IPS-11a (cell line): ENCODE results near the gene HMCN2.

Source experiments
- H3K4me3 ChIP-seq: one replicate; pipeline ENCODE4 v1.5.1; 2013; ENCODE audit warnings: low read depth, low read length, control low read depth

HMCN2 gene

DNA sequence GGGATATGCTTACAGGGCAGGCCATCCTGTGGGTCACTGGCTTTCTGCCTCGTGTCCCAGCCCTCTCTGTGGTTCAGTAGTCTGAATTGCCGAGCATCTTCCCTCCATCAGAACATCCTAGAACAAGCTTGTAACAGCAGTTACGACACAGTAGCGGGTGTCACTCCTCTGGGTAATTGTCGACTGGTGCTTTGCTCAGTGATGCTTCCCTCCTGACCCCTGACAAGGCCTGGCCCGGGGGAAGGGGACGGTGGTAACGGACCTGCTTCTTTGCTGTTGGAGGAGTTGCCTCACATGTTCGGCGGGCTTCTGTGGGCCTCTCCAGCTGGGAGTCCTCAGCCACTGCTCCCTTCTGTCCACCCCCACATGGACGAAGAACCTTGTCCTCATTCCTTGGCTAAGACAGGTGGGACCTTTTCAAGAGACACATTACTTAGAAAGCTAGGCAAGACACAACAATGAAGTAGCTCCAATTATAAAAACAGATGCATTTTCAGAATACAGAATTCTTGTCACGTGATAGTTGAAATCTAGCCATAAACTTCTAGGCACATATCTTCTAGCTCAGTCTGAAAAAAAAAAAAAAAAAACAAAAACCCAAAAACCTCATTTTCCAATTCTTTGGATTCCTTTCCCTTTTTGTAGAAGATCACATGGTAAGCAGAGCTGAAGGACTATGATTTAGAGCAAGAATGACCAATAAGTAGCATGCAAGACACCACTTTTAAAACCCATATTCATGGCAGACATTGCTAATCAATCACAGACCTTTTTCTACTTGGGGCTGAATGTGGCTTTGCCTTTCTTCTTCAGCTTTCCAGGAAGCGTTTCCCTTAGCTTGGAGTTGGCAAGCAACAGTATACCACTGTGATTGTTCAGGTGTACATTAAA, 25.0 kb downstream of the HMCN2 start:
- no peak overlapping the region for H3K4me3 ChIP-seq

DNA sequence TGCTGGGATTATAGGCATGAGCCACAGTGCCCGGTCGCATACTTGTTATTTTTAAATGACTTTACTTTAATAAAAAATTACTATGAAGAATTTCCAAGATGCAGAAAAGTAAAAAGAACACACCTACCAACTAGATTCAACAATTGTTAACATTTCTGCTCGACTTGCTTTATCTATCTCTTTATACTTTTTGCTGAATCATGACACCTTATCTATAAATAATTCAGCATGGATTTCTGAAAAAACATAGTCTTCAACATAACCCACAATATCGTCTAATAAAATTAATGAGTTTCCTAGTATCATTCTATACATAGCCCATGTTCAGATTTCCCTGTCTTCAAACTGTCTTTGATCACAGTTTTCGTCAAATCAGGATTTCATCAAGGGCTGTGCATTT, 25.9 kb downstream of the HMCN2 start:
- no peak overlapping the region for H3K4me3 ChIP-seq

DNA sequence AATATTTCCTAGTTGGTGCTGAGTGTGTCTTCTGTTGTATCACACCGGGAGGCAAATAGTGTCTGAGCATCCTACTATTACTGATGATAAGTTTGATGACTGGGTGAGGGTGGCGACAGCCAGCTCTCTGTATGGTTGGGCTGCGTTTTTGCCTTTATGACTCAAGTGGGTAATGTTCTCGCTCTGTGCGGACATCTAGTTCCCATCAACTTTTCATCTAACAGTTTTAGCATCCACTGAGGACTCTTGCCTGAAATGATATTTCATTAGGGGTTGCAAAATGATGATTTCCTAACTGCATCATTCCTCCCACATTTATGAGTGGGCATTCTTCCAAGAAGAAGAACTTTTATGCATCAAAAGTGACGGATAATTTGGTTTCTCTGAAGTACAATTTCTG, 26.5 kb downstream of the HMCN2 start:
- no peak overlapping the region for H3K4me3 ChIP-seq

DNA sequence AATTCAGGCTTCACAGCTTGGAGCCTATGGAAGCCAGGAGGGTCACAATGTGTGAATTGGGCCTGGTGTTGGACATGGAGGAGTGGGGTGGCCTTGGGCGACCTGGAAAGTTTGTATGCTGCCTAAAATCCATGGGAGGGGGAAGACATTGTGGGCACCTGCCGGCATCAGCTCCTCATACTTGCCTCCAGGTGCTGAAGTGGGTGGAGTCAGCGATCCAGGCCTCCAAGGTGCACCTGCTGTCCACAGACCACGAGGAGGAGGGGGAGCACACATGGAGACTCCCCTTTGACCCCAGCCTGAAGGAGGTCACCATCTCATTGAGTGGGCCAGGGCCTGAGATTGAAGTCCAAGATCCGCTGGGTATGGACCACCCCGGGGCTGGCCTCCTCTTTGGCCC, 29.1 kb downstream of the HMCN2 start:
- H3K4me3 ChIP-seq: no peak overlapping the region

DNA sequence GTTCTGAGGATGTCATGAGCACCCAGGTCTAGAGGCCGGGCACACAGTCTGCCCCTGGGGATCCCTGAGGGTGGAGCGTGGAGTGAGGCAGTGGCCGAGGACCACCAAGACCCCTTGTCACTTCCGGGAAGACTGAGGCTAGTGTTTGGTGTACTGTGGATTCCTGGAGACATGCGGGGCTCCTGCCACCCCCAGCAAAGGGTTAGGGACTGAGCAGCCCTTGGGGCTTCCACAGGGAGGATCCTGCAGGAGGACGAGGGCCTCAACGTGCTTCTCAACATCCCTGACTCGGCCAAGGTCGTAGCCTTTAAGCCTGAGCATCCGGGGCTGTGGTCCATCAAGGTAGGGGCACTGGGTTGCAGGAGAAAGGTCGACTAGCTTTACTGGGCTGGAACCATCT, 29.9 kb downstream of the HMCN2 start:
- no peak overlapping the region for H3K4me3 ChIP-seq

DNA sequence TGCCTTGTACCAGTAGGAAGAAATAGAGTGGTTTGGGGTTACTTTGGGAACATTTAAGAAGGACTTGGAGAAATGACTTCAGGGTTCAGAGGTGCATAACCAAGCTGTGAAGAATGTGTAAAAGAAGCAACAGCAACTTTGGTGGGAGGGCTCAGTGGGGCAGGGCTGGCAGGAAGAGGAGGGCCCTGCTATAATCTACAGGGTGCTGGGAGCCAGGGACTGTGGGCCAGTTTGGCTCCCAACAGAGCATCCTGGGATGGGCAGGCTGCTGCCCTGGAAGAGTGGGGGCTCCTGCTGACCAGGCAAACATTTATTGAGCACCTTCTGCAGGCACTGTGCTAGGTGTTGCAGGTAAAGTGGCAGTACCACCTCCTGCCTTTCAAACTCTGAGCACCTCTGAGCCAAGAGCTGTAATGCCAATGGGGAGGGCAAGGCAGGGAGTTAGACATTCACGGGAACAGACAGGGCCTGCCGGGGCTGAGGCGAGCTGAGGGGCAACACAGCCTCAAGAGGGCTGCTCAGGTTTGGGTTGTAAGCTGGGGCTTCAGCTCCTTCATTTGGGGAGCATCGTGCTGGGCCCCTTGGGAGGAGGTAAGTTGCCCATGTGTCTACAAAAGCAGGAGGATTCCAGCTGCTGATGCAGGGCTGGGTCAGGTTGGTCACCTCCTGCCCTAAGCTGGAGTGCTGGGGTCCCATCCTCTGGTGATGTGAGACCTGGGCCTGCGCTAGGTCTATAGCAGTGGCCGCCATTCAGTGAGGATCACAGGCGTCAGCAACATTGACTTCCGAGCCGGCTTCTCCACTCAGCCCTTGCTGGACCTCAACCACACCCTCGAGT, 30.6 kb downstream of the HMCN2 start:
- H3K4me3 ChIP-seq: no peak overlapping the region

DNA sequence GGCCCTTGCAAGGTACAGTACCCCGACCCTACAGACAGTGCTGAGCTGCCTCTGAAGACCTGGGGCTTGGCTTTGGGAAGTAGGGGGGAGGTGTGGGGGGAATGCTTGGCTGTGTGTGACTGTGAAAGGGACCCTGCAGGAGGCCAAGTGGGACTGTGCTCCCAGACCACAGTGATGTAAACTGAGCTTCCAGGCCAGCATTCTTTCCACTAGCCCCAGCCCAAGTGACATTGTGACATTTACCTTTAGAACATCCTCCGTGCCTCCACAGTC, 31.2 kb downstream of the HMCN2 start:
- H3K4me3 ChIP-seq: no peak overlapping the region

DNA sequence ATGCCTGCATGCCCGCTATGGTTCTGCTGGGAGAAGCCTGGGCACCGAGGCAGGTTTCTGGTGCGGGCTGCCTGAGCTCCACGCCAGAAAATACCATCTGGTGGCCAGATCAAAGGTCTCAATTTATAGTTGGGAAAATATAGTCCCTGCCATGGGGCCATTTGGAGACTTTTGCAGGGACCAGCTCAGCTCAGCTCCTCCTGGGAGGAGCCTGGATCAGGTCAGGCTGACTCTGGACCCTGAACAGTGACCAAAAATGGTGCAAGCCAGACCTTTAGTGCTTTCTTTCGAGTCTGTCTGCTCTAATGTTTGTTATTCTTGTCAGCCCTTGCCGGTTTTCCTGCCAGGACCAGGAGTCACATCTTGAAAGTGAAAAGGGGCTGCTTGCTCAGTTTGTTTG, 31.8 kb downstream of the HMCN2 start:
- H3K4me3 ChIP-seq: no peak overlapping the region

DNA sequence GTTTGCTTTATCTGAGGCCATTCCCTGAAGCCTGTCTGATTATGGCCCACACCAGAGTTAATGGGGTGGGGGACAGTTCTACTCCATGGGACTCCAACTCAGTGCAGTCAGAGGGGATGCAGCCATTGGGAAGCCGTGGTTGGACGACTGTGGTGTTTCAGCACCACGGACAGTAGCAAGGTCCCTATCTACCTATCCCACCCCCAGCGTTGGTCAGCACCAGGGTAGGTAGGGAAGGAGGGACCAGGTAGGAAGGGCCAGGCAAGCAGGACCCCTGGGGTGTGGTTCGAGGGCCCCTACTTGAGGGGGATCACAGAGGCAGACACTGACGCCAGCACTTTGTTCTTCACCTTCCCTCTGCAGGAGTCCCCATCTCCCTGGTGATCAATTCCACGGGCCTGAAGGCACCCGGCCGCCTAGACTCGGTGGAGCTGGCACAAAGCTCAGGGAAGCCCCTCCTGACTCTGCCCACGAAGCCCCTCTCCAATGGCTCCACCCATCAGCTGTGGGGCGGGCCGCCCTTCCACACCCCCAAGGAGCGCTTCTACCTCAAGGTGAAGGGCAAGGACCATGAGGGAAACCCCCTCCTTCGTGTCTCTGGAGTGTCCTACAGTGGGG, 33.2 kb downstream of the HMCN2 start:
- H3K4me3 ChIP-seq: no peak overlapping the region

DNA sequence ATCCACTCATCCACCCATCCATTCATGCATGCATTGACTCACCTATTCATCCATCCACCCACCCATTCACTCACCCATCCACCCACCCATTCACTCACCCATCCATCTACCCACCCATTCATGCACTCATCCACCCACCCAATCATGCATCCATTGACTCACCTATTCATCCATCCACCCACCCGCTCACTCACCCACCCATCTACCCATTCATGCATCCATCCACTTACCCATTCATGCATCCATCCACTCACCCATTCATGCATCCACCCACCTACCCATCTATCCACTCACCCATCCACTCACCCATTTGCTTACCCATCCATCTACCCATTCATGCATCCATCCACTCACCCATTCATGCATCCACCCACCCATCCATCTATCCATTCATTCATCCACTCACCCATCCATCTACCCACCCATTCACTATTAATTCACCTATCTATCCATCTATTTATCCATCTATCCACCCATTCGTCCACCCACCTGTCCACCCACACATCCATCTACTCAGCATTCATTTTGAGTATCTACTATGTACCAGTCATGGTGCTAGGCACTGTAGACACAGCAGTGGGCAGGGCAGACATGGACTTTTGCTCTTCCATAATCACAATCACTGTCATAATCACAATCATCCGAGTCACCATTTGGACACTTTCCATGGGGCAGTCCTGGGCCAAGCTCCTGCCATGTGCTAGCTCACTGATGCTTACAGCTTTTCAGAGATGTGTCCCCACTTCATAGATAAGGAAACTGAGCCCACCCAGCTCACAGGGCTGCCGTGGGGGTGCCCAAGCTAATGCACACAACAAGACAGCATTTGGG, 34.4 kb downstream of the HMCN2 start:
- H3K4me3 ChIP-seq: no peak overlapping the region

DNA sequence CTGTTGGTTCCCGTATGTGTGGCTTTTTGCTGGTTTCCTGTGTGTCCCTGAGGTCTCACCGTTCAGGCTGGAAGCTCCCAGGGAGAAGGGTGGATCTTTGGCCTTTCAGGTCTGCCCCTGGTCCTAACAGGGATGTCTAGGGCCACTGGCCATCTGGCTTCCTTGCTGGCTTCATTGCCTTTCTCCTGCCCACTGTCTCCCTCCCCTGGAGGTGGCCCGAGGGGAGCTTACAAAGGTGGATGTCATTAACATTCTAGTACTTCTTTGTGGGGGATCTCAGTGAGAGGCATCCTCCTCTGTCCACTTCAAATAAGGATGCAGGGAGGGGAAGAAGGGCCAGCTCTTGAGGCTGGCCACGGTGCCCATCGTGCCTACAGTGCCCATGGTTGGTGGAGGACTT, 35.2 kb downstream of the HMCN2 start:
- no peak overlapping the region for H3K4me3 ChIP-seq

DNA sequence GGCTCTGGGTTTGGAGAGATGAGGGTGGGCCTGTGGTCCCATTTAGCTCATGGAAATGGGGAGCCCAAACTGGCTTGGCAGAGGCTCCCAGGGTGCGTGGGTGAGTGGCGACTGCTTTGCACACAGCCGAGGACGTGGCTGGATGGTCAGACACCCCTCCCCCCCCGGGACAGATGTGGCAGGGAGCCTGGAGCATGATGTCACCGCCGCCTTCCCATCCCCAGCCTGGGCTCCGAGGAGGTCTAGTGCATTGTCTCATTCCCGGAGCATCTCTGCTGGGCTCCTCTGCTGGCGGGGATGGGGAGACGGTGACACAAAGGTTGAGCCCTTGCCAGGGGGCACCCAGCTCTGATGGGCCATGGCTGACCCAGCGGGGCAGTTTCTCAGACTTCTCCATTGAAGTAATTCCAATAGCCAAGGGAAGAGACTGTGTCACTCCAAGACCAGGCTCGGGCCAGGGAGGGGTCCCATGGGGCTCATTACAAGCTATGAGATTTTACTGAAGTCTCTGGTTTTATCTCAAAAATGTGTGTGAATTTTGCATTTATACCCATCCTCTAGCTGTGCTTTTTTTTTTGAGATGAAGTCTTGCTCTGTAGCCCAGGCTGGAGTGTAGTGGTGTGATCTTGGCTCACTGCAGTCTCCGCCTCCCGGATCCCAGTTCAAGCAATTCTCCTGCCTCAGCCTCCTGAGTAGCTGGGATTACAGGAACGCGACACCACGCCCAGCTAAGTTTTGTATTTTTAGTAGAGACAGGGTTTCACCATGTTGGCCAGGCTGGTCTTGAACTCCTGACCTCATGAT, 36.1 kb downstream of the HMCN2 start:
- H3K4me3 ChIP-seq: no peak overlapping the region

DNA sequence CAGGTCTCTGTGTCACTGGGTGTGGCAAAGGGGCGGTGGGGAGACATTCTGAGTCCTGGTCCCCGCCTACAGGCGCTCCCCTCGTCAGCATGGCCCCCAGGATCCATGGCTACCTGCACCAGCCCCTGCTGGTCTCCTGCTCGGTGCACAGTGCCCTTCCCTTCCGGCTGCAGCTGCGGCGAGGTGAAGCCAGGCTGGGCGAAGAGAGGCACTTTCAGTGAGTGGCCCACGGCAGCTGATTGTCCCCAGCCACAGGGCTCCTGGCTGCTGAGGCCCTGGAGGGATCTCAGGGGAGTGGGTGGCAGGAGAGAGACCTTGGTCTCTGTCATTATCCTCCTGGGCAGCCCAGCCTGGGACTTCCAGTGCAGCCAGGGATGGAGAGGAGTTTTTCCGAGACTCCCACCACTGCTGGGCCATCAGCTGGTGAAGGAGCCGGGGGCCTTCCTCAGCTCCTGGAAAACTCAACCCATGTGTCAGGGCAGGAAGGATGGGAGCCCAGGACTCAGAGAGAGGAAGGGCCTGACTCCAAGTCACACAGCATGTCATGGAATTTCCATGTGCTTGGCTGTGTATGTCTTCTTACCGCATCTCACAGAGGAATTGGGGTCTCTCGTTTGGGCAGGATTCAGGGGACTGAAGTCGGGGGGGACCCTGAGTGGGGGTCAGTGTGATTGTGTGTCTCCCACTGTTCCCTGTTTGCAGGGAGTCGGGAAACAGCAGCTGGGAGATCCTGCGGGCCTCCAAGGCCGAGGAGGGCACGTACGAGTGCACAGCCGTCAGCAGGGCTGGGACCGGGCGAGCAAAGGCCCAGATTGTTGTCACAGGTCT, 37.4 kb downstream of the HMCN2 start:
- no peak overlapping the region for H3K4me3 ChIP-seq

DNA sequence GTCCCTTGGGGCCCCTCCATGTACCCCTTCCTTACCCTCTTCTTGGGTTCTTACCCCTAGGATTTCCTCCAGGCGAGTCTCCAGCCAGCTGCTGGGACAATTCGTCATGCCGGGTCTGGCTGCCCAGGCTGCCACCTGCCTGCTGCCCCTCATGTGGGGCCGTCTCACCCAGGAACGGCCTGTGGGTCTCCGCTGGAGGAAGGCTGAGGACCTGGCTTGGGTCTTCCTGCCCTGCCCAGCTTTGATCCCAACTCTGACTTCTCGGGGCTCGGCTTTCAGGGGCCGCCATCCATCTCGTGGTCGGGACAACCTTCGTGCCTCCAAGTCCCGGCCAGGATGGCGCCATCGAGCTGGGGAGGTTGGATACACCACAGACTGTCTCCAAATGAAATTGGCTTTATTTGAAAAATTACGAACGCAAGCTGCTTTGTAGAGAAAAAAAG, 38.1 kb downstream of the HMCN2 start:
- H3K4me3 ChIP-seq: no peak overlapping the region

DNA sequence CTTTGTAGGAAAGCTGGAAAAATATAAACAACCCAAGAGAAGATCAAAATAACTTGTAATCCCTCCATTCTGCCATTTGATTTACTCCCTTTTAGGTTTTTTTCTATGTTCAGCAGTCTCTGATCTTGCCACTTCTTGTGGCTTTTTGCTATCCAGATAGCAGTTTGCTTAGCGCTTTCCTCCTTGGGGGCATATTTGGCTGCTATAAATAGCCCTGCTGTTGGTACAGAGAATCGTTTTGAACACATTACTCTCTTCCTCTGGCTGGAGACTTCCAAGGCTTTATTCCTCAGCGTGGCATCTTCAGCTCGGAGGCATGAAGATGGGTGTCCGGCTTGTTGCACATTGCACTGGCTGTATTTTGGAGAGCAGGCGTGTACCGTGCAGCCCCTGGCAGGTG, 38.6 kb downstream of the HMCN2 start:
- H3K4me3 ChIP-seq: no peak overlapping the region

DNA sequence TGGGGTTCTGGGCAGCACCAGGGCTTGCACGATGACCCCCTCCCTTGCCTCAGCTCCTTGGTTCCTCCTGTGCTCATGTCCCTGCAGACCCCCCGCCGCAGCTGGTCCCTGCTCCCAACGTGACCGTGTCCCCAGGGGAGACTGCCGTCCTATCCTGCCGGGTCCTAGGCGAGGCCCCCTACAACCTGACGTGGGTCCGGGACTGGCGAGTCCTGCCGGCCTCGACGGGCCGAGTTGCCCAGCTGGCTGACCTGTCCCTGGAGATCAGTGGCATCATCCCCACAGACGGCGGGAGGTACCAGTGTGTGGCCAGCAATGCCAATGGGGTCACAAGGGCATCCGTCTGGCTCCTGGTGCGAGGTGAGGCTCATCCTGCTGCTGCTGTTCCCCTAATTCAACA, 39.1 kb downstream of the HMCN2 start:
- H3K4me3 ChIP-seq: no peak overlapping the region

DNA sequence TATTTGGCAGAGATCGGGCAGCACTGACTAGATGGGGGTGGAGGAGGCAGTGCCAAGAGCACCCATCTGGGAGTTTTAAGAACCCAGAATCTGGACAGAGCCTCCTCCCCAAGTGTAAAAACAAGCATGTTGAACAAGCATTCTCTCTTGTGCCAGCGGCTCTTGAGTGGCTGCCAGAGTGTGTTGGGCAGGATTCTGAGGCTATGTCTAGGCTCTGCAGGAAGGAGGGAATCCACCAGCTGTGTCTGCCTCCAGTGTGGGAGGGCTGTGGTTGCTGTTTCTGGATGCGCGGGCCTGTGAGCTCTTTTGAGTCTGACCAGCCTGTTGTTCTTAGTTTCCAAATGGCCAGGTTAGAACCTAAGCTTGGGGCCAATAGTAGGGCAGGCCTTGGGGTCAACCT, 39.8 kb downstream of the HMCN2 start:
- H3K4me3 ChIP-seq: no peak overlapping the region

DNA sequence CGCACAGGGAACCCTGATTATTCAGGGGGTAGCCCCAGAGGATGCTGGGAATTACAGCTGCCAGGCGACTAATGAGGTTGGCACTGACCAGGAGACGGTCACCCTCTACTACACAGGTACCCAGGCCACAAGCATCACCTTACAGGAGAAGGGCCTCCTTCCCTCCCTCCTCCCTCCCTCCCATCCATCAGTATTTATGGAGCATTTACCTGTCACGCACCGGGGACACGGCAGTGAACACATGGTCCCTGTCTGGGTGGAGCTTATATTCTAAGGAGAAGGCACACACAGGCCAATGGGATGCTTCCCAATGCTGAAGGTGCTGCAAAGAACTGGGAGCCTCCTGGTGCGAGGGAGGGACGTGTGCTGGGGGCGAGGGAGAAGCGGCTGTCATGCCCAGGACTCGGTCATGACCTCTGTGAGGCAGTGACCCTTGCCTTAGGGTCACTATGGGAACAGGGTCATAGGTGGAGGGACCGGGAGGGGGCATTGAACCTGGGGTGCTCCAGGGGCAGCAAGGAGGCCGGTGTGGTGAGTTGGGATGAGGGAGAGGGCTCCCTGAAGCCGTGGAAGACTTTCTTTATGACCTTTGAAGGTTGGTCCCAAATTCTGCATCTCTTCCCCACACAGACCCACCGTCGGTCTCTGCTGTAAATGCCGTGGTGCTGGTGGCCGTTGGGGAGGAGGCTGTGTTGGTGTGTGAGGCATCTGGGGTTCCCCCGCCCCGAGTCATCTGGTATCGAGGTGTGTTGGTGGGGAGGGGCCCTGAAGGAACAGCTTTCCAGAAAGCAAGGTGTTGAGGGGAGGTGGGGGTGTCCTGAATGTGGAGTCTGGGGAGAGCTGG, 41.5 kb downstream of the HMCN2 start:
- no peak overlapping the region for H3K4me3 ChIP-seq

DNA sequence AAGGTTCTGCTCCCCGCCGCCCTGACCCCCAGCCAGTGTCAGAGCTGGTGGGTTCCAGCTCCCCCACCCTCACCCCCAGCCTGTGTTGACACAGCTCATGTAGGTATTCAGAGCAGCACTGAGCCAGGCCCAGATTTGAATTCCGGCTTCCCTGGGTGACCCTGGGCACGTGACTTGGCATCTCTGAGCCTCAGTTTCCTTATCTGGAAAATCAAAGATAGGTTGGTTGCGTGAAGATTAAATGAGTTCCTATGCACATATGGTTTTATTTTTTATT, 42.0 kb downstream of the HMCN2 start:
- H3K4me3 ChIP-seq: no peak overlapping the region
